ENCODE data around the gene TSSK3. TPM values are rescaled to one million over a fixed set of nuclear protein-coding genes. Genes with fewer than 3 reads are reported as not detected.

TSSK3 gene
- total and polyA plus RNA-seq, 2 of the 8 experiments (the other 6 are each of a cell fraction or from before 2014, with no cell fraction given) = 1.2 TPM

- Histone ChIP-seq H3K4me1 (replicated peaks in 1 of 4; ENCODE audit: control insufficient read depth in 3 of 4, insufficient read depth in 4 of 4, low read length in 3 of 4) (peaks cover 5 to 34% (median 25%) of the 10 kb centered on the region in 4 experiments), H2BK15ac (ENCODE audit: low read length) (no peak overlapping the region), H3K36me3 (ENCODE audit: control insufficient read depth in 2 of 4, insufficient read depth in 4 of 4, low read length in 3 of 4) (peaks cover 12 to 56% (median 21%) of the 10 kb centered on the region in 4 experiments; a peak in 7 of 8 replicates), H2AFZ (ENCODE audit: low read length) (no peak overlapping the region), H3K79me2 (ENCODE audit: control insufficient read depth in 1 of 2, insufficient read depth in 2 of 2, low read length in 2 of 2) (peaks cover 4 to 21% of the 10 kb centered on the region in 2 experiments; a peak in 3 of 4 replicates), H3K27me3 (replicated peaks in 1 of 4; ENCODE audit: control insufficient read depth in 3 of 4, extremely low read depth in 1 of 4, insufficient read depth in 3 of 4, low read length in 3 of 4) (peaks cover 0 to 7% (median 2%) of the 10 kb centered on the region in 4 experiments; a peak in 4 of 7 replicates), H3K9ac (replicated peaks in 1 of 4; ENCODE audit: extremely low read depth in 1 of 4, low read depth in 3 of 4, low read length in 3 of 4) (peak overlapping the region in 3 of 4 experiments; percentile 86 to 91 (median 87); a peak in 6 of 7 replicates), H4K8ac (ENCODE audit: extremely low read depth, insufficient read depth, low read length) (peak overlapping the region; percentile 83; the same call in 1 of the 2 replicates), H3K9me3 (ENCODE audit: insufficient read depth in 2 of 2, low read depth in 1 of 2, low read length in 1 of 2) (no peaks in the 10 kb centered on the region), H3K4ac (replicated peaks; ENCODE audit: insufficient read length, low read depth, low read length) (no peak overlapping the region), H3K4me2 (ENCODE audit: insufficient read depth in 1 of 2, low read depth in 2 of 2, low read length in 2 of 2) (peak overlapping the region; percentile 83 to 93), H3K18ac (ENCODE audit: extremely low read depth, low read length) (no peak overlapping the region), H2BK120ac (replicated peaks; ENCODE audit: low read depth, low read length) (no peak overlapping the region), H2BK5ac (ENCODE audit: low read depth, low read length) (peak overlapping the region; percentile 73; the same call in 1 of the 2 replicates), H3K23ac (ENCODE audit: insufficient read length) (no peak overlapping the region), H4K5ac (ENCODE audit: insufficient read length, low read depth, low read length) (no peak overlapping the region), H2BK12ac (ENCODE audit: low read depth, low read length) (no peak overlapping the region), H3K56ac (replicated peaks; ENCODE audit: insufficient read length, low read depth, low read length) (no peak overlapping the region), H2AK5ac (ENCODE audit: low read depth, low read length) (peak overlapping the region; percentile 85; the same call in 1 of the 2 replicates), H3K23me2 (ENCODE audit: low read depth, low read length) (peaks cover 10% of the 10 kb centered on the region; the same call in 1 of the 2 replicates), H2BK20ac (ENCODE audit: low read length) (no peak overlapping the region), H3K14ac (ENCODE audit: insufficient read length) (no peak overlapping the region), H3K4me3 (ENCODE audit: extremely low read depth in 1 of 4, insufficient read depth in 2 of 4, low read depth in 3 of 4, low read length in 4 of 4) (peak overlapping the region; percentile 92 to 94 (median 93)), H3K27ac (ENCODE audit: low read depth, low read length) (peak overlapping the region; percentile 92), H3K79me1 (ENCODE audit: low read depth, low read length) (peaks cover 2% of the 10 kb centered on the region; the same call in 1 of the 2 replicates), H4K91ac (replicated peaks; ENCODE audit: insufficient read length, low read length) (peak overlapping the region; percentile 47), H4K20me1 (replicated peaks in 1 of 2; ENCODE audit: control insufficient read depth in 1 of 2, insufficient read depth in 2 of 2, low read length in 2 of 2) (peaks cover 9 to 18% of the 10 kb centered on the region in 2 experiments)
- CTCF ChIA-PET (ENCODE audit: partially characterized antibody) = interaction anchor here (1.0 to 1.2 kb wide), 3 partner anchors 18 to 119 kb away, joined by 3 to 4 read pairs (median 3); no protein-coding TSS in a partner anchor
- DNase-seq (ENCODE audit: low read depth in 1 of 2, low spot score in 2 of 2) (no peak), FAIRE-seq (no peak)
- POLR2A ChIA-PET (ENCODE audit: partially characterized antibody) = interaction anchor here (0.6 to 13.4 kb wide), 22 partner anchors 13 to 135 kb away, joined by 3 to 321 read pairs (median 6); partner anchors contain the start of genes BSDC1, CCDC28B, EIF3I and FAM167B
- WGBS, 2 experiments (ENCODE audit: extremely low coverage in 1 of 2, insufficient coverage in 1 of 2, insufficient read length in 1 of 2, insufficient replicate concordance in 2 of 2, low coverage in 1 of 2, low lambda C conversion rate in 2 of 2, missing lambda C conversion rate in 1 of 2) = 64% methylated on average over 9 of the region's 9 CpGs; no CpG with 5 or more reads in 1 of the 2 experiments
- peak; percentile 79 to 89 for TF ChIP-seq POLR2A (IDR thresholded peaks at IDR 0.05; ENCODE audit: control extremely low read depth in 1 of 2, low read depth in 2 of 2, low read length in 2 of 2)
- TF ChIP-seq POLR2AphosphoS5 (IDR thresholded peaks at IDR 0.05; ENCODE audit: low read depth, low read length) = peak; percentile 94
- no peak for TF ChIP-seq MAFK (IDR thresholded peaks at IDR 0.05; ENCODE audit: low read depth, low read length)
These were observed 28.0 kb upstream of the TSSK3 start for GRCh38 chr1:32334274-32334861.

Measured in H1 (cell line).